ENCODE results near the gene ST7. TPM values are rescaled to one million over a fixed set of nuclear protein-coding genes. Genes with fewer than 3 reads are reported as not detected.

Gene ST7
- total and polyA plus RNA-seq, 2 experiments from 2014 or later, result 31.2 to 38.5 TPM

- DNase-seq (ENCODE audit: low spot score), result no peak
- H3K4me3 ChIP-seq, result peak overlapping the region; percentile 7
- 92% methylated on average over 4 of the region's 4 CpGs for WGBS (ENCODE audit: low lambda C conversion rate, missing lambda C conversion rate)
- no peaks in the 10 kb centered on the region for H3K27me3 ChIP-seq
- no peaks in the 10 kb centered on the region for H4K20me1 ChIP-seq (ENCODE audit: insufficient read depth, poor library complexity, severe bottlenecking)
- H3K36me3 ChIP-seq (replicated peaks; ENCODE audit: insufficient read depth, low read depth), result no peaks in the 10 kb centered on the region
- no peak for TF ChIP-seq CTCF (IDR thresholded peaks at IDR 0.05; ENCODE audit: poor library complexity)
- H3K27ac ChIP-seq, result no peak overlapping the region
- no peak overlapping the region for H2AFZ ChIP-seq
- peak overlapping the region; percentile 68 for H3K4me2 ChIP-seq
- no peaks in the 10 kb centered on the region for H3K9me3 ChIP-seq (ENCODE audit: low read depth)
- no peaks in the 10 kb centered on the region for H3K9me2 ChIP-seq (replicated peaks; ENCODE audit: insufficient read depth)
- H3K4me1 ChIP-seq (ENCODE audit: insufficient read depth), result peaks cover 3% of the 10 kb centered on the region
- H3K79me2 ChIP-seq, result peaks cover 61% of the 10 kb centered on the region
These were observed 62.2 kb downstream of the ST7 start for GRCh38 chr7:117015258-117016184.

GRCh38 chr7:117017017-117017451 lies 63.7 kb downstream of the ST7 start:
- peaks cover 9% of the 10 kb centered on the region for H3K4me1 ChIP-seq (ENCODE audit: insufficient read depth)
- H3K27me3 ChIP-seq, result no peaks in the 10 kb centered on the region
- H3K79me2 ChIP-seq, result peaks cover 66% of the 10 kb centered on the region

GRCh38 chr7:117017702-117018266 lies 64.5 kb downstream of the ST7 start:
- H3K79me2 ChIP-seq, result peaks cover 70% of the 10 kb centered on the region
- DNase-seq (ENCODE audit: low spot score), result no peak
- no peaks in the 10 kb centered on the region for H3K27me3 ChIP-seq
- H3K4me2 ChIP-seq, result no peak overlapping the region
- H3K9me3 ChIP-seq (ENCODE audit: low read depth), result no peaks in the 10 kb centered on the region
- no peak for TF ChIP-seq EZH2 (IDR thresholded peaks at IDR 0.05; ENCODE audit: borderline replicate concordance)
- TF ChIP-seq EZH2phosphoT487 (IDR thresholded peaks at IDR 0.05; ENCODE audit: low read depth, severe bottlenecking, unreplicated experiment), result no peak
- TF ChIP-seq CTCF (IDR thresholded peaks at IDR 0.05; ENCODE audit: poor library complexity), result no peak
- H3K4me1 ChIP-seq (ENCODE audit: insufficient read depth), result peaks cover 9% of the 10 kb centered on the region
- no peak overlapping the region for H3K4me3 ChIP-seq
- no peak overlapping the region for H3K27ac ChIP-seq
- WGBS (ENCODE audit: low lambda C conversion rate, missing lambda C conversion rate), result 73% methylated on average over 4 of the region's 4 CpGs
- H4K20me1 ChIP-seq (ENCODE audit: insufficient read depth, poor library complexity, severe bottlenecking), result no peaks in the 10 kb centered on the region
- no peaks in the 10 kb centered on the region for H3K9me2 ChIP-seq (replicated peaks; ENCODE audit: insufficient read depth)
- H3K36me3 ChIP-seq (replicated peaks; ENCODE audit: insufficient read depth, low read depth), result no peaks in the 10 kb centered on the region
- H2AFZ ChIP-seq, result no peak overlapping the region

More at GRCh38 chr7:117017017-117017451, 63.7 kb downstream of the ST7 start:
- Histone ChIP-seq H4K20me1 (ENCODE audit: insufficient read depth, poor library complexity, severe bottlenecking) (no peaks in the 10 kb centered on the region), H3K9me3 (ENCODE audit: low read depth) (no peaks in the 10 kb centered on the region), H3K4me2 (no peak overlapping the region), H3K27ac (no peak overlapping the region), H3K4me3 (no peak overlapping the region), H3K36me3 (replicated peaks; ENCODE audit: insufficient read depth, low read depth) (no peaks in the 10 kb centered on the region), H2AFZ (no peak overlapping the region), H3K9me2 (replicated peaks; ENCODE audit: insufficient read depth) (no peaks in the 10 kb centered on the region)
- TF ChIP-seq CTCF (IDR thresholded peaks at IDR 0.05; ENCODE audit: poor library complexity) (no peak), EZH2 (IDR thresholded peaks at IDR 0.05; ENCODE audit: borderline replicate concordance) (no peak), EZH2phosphoT487 (IDR thresholded peaks at IDR 0.05; ENCODE audit: low read depth, severe bottlenecking, unreplicated experiment) (no peak)
- no peak for DNase-seq (ENCODE audit: low spot score)
- WGBS (ENCODE audit: low lambda C conversion rate, missing lambda C conversion rate), result 84% methylated on average over 4 of the region's 4 CpGs

All from hepatocyte (in vitro differentiated cells).